Esophagus squamous epithelium (tissue), 4 donors: ENCODE measurements around the gene OSBPL10.

Experiments used
- CTCF ChIP-seq, 6 experiments: fragments of 450-650 bp in 4 of 6; fragments of 200-600 bp in 2 of 6; sonication (generic) in 2 of 6; IDR thresholded peaks; one replicate each; pipeline ENCODE4 v1.5.1; 2016 to 2019; ENCODE audit warnings: antibody characterized with exemption in 6 of 6, mild to moderate bottlenecking in 4 of 6, moderate library complexity in 4 of 6
- POLR2A ChIP-seq, 4 donors: fragments of 450-650 bp; IDR thresholded peaks; one replicate each; pipeline ENCODE4 v1.6.1; 2017; ENCODE audit warnings: antibody characterized with exemption in 4 of 4, mild to moderate bottlenecking in 4 of 4, moderate library complexity in 3 of 4

- TF ChIP-seq CTCF (IDR thresholded peaks at IDR 0.05) (no peak), POLR2A (IDR thresholded peaks at IDR 0.05) (no peak)
Observed at GRCh38 chr3:31853580-31853979, 127.5 kb downstream of the OSBPL10 start.
